Spleen (tissue), 11 donors: ENCODE data around the gene CPT1A. TPM values are rescaled to one million over a fixed set of nuclear protein-coding genes. Genes with fewer than 3 reads are reported as not detected.

ENCODE experiments used
- DNase-seq: peaks from one replicate; pipeline ENCODE4 v3.0.0-alpha.2; 2020
- H3K27ac ChIP-seq, 8 donors: fragments of 200-600 bp; sonication (generic) in 7 of 8; 1 replicate in 4 of 8; 2 replicates in 4 of 8; pipeline versions ENCODE4 v1.5.0 to v1.8.0; 2016 to 2021; ENCODE audit warnings: inconsistent platforms in 4 of 8, mild to moderate bottlenecking in 4 of 8, moderate library complexity in 1 of 8
- H3K27me3 ChIP-seq, 7 donors: fragments of 200-600 bp; sonication (generic) in 6 of 7; replicated peaks in 1 of 7; 1 replicate in 4 of 7; 2 replicates in 3 of 7; pipeline versions ENCODE4 v1.5.0 to v1.8.0; 2016 to 2021; ENCODE audit warnings: inconsistent platforms in 3 of 7, mild to moderate bottlenecking in 1 of 7
- H3K36me3 ChIP-seq, 6 donors: fragments of 200-600 bp; sonication (generic) in 5 of 6; 1 replicate in 4 of 6; 2 replicates in 2 of 6; pipeline versions ENCODE4 v1.5.0 to v1.8.0; 2016 to 2021; ENCODE audit warnings: inconsistent platforms in 2 of 6
- H3K4me1 ChIP-seq, 6 donors: fragments of 200-600 bp; sonication (generic) in 5 of 6; 1 replicate in 3 of 6; 2 replicates in 3 of 6; pipeline versions ENCODE4 v1.5.0 to v1.8.0; 2016 to 2021; ENCODE audit warnings: inconsistent platforms in 3 of 6
- H3K4me3 ChIP-seq, 8 donors: fragments of 200-600 bp; sonication (generic) in 7 of 8; 1 replicate in 4 of 8; 2 replicates in 4 of 8; pipeline versions ENCODE4 v1.5.0 to v1.8.0; 2016 to 2021; ENCODE audit warnings: inconsistent platforms in 4 of 8, mild to moderate bottlenecking in 4 of 8, moderate library complexity in 2 of 8
- H3K9me3 ChIP-seq, 8 donors: fragments of 200-600 bp; sonication (generic) in 7 of 8; 1 replicate in 4 of 8; 2 replicates in 4 of 8; pipeline versions ENCODE4 v1.5.0 to v1.8.0; 2016 to 2021; ENCODE audit warnings: inconsistent platforms in 4 of 8
- POLR2A ChIP-seq, 3 donors: fragments of 450-650 bp; IDR thresholded peaks; one replicate each; pipeline ENCODE4 v1.5.1; 2017; ENCODE audit warnings: antibody characterized with exemption in 3 of 3, mild to moderate bottlenecking in 1 of 3
- POLR2AphosphoS5 ChIP-seq, 3 donors: sonication (generic); formaldehyde crosslinking; IDR thresholded peaks; one replicate each; pipeline ENCODE4 v1.5.1; 2017; ENCODE audit warnings: antibody characterized with exemption in 3 of 3
- WGBS, 5 donors: extraction: QIAGEN DNeasy Blood & Tissue Kit in 3 of 5; methylation state at CpG; one replicate each; pipeline versions ENCODE4 v1.1.5 to v1.1.7; 2013 to 2018; 5-methylcytosine and 5-hydroxymethylcytosine counted together
- intact Hi-C: fragments of 100-400 bp; cut with DNase I; formaldehyde crosslinking; loops from one replicate; pipeline ENCODE4 v1.15.0; 2023; ENCODE audit warnings: low total_unique reads
- polyA plus RNA-seq, 3 donors: library from polyadenylated mRNA; stranded (reverse); fragments of 200-250 nt; gene quantifications; one replicate each; pipeline ENCODE4 v1.2.1, GENCODE V29; 2013
- total RNA-seq, 7 donors: library from RNA; depleted of rRNA in 3 of 7; stranded (reverse); fragments of >200 nt in 3 of 7; fragmentation: NEBNext Ultra II Directional in 4 of 7; extraction: Animal tissue kit (Norgen Biotek cat#: 25700) in 4 of 7; gene quantifications; one replicate each; pipeline versions ENCODE4 v1.1.0 to v1.2.1, GENCODE V29; 2016 to 2021
- TF ChIP-seq, protein P1 (sequence below), 11 experiments: fragments of 200-600 bp in 7 of 11; fragments of 450-650 bp in 4 of 11; sonication (generic) in 4 of 11; IDR thresholded peaks in 8 of 11; conservative IDR thresholded peaks in 3 of 11; 1 replicate in 7 of 11; 2 replicates in 4 of 11; pipeline versions ENCODE4 v1.4.0 to v1.8.0; 2016 to 2021; ENCODE audit warnings: antibody characterized with exemption in 11 of 11, inconsistent platforms in 4 of 11, mild to moderate bottlenecking in 1 of 11
- donor health status: healthy with polysubstance abuse.
- donor health status: DM: no; HTN: no; CAD: no; lungs with moderate emphysema.
- donor health status: DM: no; HTN: no; CAD: no.
- donor health status: Bipolar disorder and iron deficiency.
- donor health status: healthy.
- donor health status: DM: no; HTN: no; CAD: no.
- donor health status: DM: yes; HTN: yes; CAD: no.

The CPT1A gene
- total and polyA plus RNA-seq, 10 donors: 6.7 to 118 (median 69.4) TPM

DNA sequence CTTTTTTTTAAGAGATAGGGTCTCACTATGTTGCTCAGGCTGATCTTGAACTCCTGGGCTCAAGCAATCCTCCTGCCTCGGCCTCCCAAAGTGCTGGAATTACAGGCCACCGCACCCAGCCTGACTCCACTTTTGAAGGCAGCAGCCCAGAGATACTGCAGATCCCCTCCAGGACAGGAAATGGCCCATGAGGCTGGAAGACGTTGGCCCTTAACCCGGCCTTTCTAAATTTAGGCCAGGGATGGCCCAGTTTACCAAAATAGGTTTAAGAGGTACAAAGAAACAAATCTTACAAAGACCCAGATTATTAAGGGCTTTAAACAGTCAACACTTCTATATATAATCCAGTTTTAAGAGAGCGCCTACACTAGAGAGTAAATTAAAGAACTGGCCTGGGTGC is 32.2 kb downstream of the CPT1A start:
- peaks cover 0 to 98% (median 70%) of the 10 kb centered on the region in 6 donors for H3K36me3 ChIP-seq
- peak overlapping the region in 5 of 8 donors; percentile 22 to 39 (median 33) for H3K27ac ChIP-seq
- peaks cover 0 to 39% (median 6%) of the 10 kb centered on the region in 6 donors for H3K4me1 ChIP-seq
- no peaks in the 10 kb centered on the region for H3K9me3 ChIP-seq
- 51 to 76% (median 65%) methylated on average over 5 of the region's 5 CpGs for WGBS, 5 donors
- no peaks in the 10 kb centered on the region for H3K27me3 ChIP-seq
- H3K4me3 ChIP-seq: no peak overlapping the region
- DNase-seq: no peak
- TF ChIP-seq POLR2A (IDR thresholded peaks at IDR 0.05) (no peak), POLR2AphosphoS5 (IDR thresholded peaks at IDR 0.05) (no peak)
- TF ChIP-seq, protein P1, sequence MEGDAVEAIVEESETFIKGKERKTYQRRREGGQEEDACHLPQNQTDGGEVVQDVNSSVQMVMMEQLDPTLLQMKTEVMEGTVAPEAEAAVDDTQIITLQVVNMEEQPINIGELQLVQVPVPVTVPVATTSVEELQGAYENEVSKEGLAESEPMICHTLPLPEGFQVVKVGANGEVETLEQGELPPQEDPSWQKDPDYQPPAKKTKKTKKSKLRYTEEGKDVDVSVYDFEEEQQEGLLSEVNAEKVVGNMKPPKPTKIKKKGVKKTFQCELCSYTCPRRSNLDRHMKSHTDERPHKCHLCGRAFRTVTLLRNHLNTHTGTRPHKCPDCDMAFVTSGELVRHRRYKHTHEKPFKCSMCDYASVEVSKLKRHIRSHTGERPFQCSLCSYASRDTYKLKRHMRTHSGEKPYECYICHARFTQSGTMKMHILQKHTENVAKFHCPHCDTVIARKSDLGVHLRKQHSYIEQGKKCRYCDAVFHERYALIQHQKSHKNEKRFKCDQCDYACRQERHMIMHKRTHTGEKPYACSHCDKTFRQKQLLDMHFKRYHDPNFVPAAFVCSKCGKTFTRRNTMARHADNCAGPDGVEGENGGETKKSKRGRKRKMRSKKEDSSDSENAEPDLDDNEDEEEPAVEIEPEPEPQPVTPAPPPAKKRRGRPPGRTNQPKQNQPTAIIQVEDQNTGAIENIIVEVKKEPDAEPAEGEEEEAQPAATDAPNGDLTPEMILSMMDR (IDR thresholded peaks at IDR 0.05 in 8 of 11, conservative IDR thresholded peaks at IDR 0.05 in 3 of 11): no peak
- intact Hi-C loops: no loop called here

DNA sequence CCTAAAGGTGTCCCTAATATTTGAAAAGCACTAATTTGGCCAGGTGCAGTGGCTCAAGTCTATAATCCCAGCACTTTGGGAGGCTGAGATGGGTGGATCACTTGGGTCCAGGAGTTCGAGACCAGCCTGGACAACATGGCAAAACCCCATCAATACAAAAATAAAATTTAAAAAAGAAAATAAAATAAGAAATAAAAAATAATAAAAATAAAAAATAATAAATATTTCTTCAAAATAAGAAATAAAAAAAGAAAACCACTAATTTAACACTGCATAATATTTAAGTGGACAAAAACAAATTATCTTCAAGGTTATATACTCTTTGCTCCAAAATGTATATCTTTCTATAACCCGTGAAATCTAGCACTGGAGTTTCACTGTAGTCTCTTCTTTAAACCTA is 32.9 kb downstream of the CPT1A start:
- Histone ChIP-seq H3K36me3 (peaks cover 0 to 98% (median 72%) of the 10 kb centered on the region in 6 donors), H3K4me1 (peaks cover 0 to 35% (median 5%) of the 10 kb centered on the region in 6 donors)

DNA sequence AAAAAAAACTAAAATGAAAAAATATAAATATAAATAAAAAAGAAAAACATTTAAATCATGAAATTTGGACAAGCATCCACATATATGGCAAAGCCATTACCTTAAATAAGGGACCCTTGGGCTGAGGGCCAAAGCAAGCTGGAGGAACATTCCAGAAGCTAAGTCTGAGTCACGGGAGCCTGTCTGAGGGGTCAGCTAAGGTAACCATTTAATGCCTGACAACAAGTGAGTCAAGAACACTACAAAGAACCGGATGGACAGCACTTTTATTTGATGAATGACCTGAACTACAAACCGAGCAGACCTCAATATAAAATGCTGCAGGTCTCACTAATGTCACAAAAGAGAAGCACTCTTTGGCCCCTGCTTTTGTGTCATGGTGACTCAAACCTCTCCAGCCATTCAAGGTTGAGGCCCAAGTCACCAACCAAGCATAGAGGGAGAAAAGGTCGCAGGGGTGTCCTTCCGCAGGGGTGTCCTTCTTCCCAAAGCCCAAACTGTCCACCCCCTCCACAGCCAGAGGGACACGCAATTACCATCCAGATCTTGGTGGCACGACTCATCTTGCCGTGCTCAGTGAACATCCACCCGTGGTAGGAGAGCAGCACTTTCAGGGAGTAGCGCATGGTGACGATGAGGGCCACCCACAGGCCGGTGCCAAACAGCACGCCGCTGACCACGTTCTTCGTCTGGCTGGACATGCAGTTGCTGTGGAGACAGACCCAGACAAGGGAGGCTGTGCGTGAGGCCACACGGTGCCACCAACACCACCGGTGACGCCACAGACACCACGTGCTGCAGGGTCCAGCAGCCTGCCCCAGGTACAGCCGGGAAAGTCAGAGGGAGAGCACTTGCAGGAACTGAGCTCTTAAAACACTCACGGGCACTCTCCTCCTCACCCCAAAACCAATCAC is 34.5 kb downstream of the CPT1A start:
- DNase-seq: no peak
- Histone ChIP-seq H3K36me3 (peaks cover 0 to 98% (median 76%) of the 10 kb centered on the region in 6 donors), H3K27me3 (no peaks in the 10 kb centered on the region), H3K9me3 (no peaks in the 10 kb centered on the region), H3K4me3 (no peak overlapping the region), H3K27ac (no peak overlapping the region), H3K4me1 (peaks cover 0 to 19% (median 5%) of the 10 kb centered on the region in 6 donors)
- intact Hi-C loops: no loop called here
- WGBS, 5 donors: 91 to 97% (median 94%) methylated on average over 7 to 23 of the region's 23 CpGs
- TF ChIP-seq POLR2AphosphoS5 (IDR thresholded peaks at IDR 0.05): peak; percentile 32 to 67 (median 50)
- no peak for TF ChIP-seq POLR2A (IDR thresholded peaks at IDR 0.05)
- TF ChIP-seq, protein P1 (IDR thresholded peaks at IDR 0.05 in 8 of 11, conservative IDR thresholded peaks at IDR 0.05 in 3 of 11): no peak

More for the DNA sequence above, 32.9 kb downstream of the CPT1A start:
- Histone ChIP-seq H3K27me3 (no peaks in the 10 kb centered on the region), H3K9me3 (no peaks in the 10 kb centered on the region), H3K27ac (peak overlapping the region in 1 of 8 donors; percentile 39), H3K4me3 (no peak overlapping the region)
- no peak for DNase-seq
- WGBS, 5 donors: 91 to 97% (median 93%) methylated on average over 2 of the region's 2 CpGs
- intact Hi-C loops: no loop called here
- TF ChIP-seq POLR2AphosphoS5 (IDR thresholded peaks at IDR 0.05): no peak
- no peak for TF ChIP-seq POLR2A (IDR thresholded peaks at IDR 0.05)
- TF ChIP-seq, protein P1 (IDR thresholded peaks at IDR 0.05 in 8 of 11, conservative IDR thresholded peaks at IDR 0.05 in 3 of 11): no peak

DNA sequence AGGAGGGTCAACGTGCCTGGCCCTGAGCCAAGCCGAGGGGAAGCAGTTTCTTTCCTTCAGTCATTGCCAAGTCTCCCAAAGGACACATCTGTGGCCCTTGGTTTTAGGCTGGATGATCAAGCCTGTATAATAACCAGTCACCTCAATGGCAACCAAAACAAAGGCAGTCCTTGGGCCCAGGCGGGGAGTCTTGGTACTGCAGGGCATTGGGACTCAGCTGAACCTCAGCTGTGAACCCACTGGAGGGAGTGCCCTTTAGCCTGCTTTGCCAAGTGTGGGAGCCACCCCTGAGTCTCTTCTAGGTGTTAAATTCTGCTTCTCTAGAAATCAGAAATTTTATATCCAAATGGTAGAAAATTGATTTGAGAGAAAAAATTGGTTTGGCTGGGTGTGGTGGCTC is 36.9 kb downstream of the CPT1A start:
- intact Hi-C loops: no loop called here
- Histone ChIP-seq H3K9me3 (no peaks in the 10 kb centered on the region), H3K36me3 (peaks cover 0 to 98% (median 79%) of the 10 kb centered on the region in 6 donors), H3K27ac (no peak overlapping the region), H3K4me1 (peaks cover 0 to 6% (median 2%) of the 10 kb centered on the region in 6 donors), H3K27me3 (no peaks in the 10 kb centered on the region), H3K4me3 (no peak overlapping the region)
- DNase-seq: no peak
- WGBS, 5 donors: 73 to 91% (median 82%) methylated on average over 3 of the region's 3 CpGs
- TF ChIP-seq POLR2A (IDR thresholded peaks at IDR 0.05): no peak
- TF ChIP-seq, protein P1 (IDR thresholded peaks at IDR 0.05 in 8 of 11, conservative IDR thresholded peaks at IDR 0.05 in 3 of 11): no peak
- no peak for TF ChIP-seq POLR2AphosphoS5 (IDR thresholded peaks at IDR 0.05)
